ENCODE measurements around the gene ESF1.

ESF1 gene, protein sequence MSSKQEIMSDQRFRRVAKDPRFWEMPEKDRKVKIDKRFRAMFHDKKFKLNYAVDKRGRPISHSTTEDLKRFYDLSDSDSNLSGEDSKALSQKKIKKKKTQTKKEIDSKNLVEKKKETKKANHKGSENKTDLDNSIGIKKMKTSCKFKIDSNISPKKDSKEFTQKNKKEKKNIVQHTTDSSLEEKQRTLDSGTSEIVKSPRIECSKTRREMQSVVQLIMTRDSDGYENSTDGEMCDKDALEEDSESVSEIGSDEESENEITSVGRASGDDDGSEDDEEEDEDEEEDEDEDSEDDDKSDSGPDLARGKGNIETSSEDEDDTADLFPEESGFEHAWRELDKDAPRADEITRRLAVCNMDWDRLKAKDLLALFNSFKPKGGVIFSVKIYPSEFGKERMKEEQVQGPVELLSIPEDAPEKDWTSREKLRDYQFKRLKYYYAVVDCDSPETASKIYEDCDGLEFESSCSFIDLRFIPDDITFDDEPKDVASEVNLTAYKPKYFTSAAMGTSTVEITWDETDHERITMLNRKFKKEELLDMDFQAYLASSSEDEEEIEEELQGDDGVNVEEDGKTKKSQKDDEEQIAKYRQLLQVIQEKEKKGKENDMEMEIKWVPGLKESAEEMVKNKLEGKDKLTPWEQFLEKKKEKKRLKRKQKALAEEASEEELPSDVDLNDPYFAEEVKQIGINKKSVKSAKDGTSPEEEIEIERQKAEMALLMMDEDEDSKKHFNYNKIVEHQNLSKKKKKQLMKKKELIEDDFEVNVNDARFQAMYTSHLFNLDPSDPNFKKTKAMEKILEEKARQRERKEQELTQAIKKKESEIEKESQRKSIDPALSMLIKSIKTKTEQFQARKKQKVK

GRCh38 chr20:13784893-13785715 is at the start of gene ESF1, which contains the start of gene NDUFAF5:
Gene ESF1 (minus strand): TSS chr20:13784919. CDS start chr20:13783140, 1,779 bp downstream.
Gene NDUFAF5 (plus strand): TSS chr20:13785028. CDS start chr20:13785069, 41 bp downstream.
- peak; percentile 97 for DNase-seq

- no peak for DNase-seq
Observed at GRCh38 chr20:13831476-13831875, 46.8 kb upstream of the ESF1 start.

- DNase-seq = no peak
Observed at GRCh38 chr20:13825465-13825864, 40.7 kb upstream of the ESF1 start.

- no peak for DNase-seq
Observed at GRCh38 chr20:13824459-13824858, 39.7 kb upstream of the ESF1 start.

DNA sequence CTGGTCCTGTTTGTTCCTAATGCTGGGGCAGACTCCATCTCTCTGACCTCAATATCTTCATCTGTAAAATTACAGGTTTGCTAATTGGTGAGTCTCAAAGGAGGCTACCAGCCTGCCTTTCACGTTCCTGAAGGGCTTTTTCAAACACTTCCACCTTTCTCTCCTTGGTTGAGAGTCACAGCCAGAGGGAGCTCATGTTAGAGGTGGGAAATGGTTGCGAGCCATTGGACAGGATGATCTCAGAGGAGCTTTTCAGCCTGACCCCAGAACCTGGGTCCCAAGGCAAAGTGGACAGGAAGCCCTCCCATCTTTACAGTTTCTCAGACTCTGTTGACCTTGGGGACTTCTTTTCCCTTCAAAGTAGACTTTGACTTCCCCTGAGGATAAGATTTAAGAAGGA is 37.7 kb upstream of the ESF1 start:
- no peak for DNase-seq

DNA sequence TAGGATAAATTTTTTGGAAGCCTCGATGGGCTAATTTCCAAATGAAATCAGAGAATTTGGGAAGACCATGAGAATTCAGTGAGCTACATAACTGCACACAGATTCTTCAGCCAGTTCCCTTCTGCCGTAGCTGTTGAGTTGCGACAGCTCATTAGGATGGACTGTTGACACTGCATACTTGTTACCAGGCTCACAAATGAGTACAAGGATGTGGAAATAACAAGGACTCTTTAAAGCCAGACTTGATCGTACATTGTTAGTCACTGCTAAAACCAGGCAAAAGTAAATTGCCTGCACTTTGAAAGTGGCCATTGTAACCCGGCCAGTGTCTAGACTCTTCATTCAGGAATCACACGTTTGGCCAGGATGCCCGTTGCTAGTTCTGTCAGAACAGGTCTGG is 37.2 kb upstream of the ESF1 start:
- no peak for DNase-seq

DNA sequence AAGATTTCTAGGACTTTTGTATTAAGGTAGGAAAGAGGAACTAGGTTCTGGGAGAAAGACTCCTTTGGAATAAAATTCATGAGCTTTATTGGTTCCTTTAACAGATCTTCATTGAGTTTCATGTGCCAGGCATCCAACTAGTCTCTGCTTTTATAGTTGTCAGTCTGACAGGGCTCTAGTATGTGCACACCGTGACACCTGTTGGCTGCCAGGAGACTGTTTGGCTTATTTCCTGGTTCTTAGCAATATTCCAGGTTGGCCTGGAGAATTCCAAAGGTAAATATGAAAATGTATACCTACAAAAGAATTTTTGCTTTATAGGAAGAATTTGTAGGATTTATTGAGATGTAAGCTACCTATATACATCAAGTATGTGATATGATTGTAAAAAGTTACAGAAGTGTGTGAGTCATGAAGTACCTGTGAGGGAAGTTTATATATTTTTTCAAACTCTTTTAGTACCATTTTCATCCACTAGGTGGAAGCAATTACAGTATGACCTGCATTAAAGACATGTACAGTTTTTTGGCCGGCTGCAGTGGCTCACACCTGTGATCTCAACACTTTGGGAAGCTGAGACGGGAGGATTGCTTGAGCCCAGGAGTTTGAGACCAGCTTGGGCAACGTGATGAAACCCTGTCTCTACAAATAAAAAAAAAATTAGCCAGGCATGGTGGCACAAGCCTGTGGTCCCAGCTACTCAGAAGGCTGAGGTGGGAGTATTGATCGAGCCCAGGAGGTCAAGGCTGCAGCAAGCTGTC is 35.3 kb upstream of the ESF1 start:
- DNase-seq = no peak

- no peak for DNase-seq
Observed at GRCh38 chr20:13817342-13817741, 32.6 kb upstream of the ESF1 start.

DNA sequence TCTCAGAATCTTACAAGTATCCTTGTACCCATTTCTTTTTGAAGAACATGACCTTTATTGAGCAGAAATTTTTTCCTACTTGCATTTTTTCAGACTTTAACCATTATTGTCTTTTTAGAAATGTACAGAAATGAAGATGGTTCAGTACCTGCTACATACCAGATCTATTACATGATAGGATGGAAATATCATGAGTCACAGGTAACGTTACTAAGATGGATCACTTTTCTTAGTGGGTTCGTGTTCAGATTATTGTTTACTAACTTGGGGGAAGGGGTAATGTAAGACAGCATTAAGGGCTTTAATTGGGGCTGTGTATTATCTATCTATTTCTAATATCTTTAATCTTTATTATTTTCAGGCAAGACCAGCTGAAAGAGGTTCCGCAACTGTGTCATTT is 32.0 kb upstream of the ESF1 start:
- DNase-seq = no peak

GRCh38 chr20:13814672-13815071 is 30.0 kb upstream of the ESF1 start:
- DNase-seq = no peak

GRCh38 chr20:13813910-13814309 is 29.2 kb upstream of the ESF1 start:
- no peak for DNase-seq

DNA sequence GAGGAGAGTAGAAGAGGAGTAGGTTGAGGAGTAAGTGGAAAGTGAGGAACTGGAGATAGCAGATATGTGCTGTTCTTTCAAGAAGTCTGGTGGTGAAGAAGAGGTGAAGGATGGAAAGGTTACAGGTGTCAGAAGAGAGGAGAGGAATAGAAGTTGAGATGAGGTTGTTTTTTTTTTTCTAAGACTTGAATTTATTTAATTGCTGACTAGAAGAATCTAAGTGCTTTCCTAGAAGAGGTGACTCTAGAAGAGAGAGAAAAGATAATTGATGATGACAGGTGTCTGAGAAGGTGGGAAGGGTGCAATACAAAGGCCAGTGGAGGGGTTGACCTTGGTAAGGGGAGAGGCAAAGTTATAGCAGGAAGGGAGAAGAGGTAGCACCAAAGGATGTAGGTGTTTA is 25.7 kb upstream of the ESF1 start:
- no peak for DNase-seq

DNA sequence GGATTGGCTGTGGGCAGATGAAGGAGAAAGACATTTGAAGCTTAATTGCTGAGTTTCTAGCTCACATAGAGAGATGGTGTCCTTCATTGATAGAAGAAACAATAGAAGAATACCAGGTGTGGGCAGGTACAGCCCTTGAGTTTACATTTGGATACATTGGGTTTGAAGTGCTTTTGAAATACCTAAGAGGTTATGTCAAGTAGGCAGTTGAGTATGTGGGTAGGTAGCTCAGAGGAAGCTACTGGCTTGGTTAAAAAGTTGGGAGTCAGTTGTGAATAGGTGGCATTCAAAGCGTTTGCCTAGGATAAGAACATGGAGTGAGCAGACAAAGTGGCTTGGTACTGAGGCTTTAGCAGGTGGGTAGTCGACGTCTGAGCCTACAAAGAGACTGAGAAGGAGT is 25.1 kb upstream of the ESF1 start:
- DNase-seq = no peak

DNA sequence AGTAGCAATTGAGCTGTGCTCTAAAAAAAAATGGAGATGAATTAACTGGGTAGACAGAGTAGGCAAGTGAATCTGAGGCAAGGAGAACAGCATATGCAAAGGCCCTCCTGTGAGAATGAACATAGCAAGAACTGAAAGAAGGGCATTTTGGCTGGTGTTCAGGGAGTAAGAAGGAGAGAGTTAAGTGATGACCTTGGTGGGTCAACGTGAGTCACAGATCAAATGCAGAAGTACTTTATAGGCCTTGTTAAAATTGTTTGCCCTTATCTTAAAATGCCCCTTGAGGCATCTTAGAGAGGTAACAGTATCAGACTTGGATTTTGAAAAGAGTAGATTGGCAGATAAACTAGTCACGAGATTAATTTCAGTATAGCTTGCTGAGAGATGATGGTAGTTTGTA is 24.7 kb upstream of the ESF1 start:
- no peak for DNase-seq

DNA sequence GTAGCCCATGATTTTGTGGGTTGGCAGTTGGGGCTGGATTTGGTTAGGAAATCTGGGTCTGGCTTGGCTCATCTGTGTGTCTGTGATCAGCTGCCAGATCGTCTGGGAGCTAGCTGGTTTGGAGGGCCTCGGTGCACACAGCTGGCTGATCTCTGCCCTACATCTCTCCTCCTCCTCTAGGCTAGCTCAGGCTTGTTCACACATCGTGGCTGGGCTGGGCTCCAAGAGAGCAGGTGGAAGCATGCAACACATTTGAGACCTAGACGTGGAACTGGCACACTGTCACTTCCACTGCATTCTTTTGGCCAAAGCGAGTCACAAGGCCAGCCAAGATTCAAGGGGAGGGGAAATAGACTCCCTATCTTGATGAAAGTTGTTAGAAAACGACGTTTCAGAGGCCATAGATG is 16.0 kb upstream of the ESF1 start:
- peak; percentile 88 for DNase-seq

DNA sequence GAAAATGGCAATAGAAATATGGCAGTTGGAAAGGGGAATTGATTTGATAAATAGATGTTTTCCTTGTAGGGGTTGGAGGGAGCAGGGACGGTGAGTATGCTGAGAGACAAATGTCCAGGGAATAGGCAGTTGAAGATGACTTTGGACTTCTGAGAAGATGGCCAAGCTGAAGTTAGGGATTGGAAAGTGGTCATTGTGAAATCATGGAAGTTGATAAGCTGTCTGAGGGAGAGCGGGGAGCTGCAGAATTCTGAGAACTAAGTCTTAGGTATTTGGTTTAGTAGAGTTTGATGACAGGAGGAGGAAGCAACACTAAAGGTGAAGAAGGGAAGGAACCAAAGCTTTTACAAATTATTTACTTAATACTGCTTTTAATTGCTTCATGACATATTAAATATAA is 15.3 kb upstream of the ESF1 start:
- DNase-seq = no peak

- DNase-seq = no peak
Observed at GRCh38 chr20:13799040-13799439, 14.3 kb upstream of the ESF1 start.

GRCh38 chr20:13794667-13795066 is 9.9 kb upstream of the ESF1 start:
- no peak for DNase-seq

DNA sequence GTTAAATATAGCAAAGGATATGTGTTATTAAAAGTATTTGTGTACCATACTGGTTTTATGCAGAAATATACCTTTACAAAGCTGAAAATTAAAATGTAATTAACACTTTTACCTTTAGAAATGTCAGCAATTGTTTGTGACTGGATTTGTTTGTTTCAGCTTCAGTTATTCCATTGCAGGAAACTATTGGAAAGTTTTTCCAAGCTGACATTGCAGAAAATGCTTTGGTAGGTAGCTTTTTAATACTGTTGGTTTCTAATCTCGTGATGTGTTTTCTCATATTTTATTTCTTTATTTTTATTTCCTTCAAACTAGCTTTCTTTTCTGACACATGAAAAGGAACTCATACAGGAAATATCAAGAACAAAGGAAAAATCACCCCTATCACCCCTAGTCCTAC is 8.3 kb upstream of the ESF1 start:
- DNase-seq = no peak

- no peak for DNase-seq
Observed at GRCh38 chr20:13791540-13792459, 7.1 kb upstream of the ESF1 start.

GRCh38 chr20:13790708-13791107 is 6.0 kb upstream of the ESF1 start:
- no peak for DNase-seq
